GM19193 (cell line): ENCODE data around the gene NID1.

ENCODE experiments used
- POLR2A ChIP-seq: IDR thresholded peaks from 4 replicates; pipeline ENCODE4 v1.6.1; 2011; ENCODE audit not compliant: insufficient read depth, insufficient read length; ENCODE audit errors: extremely low read depth

Gene NID1

DNA sequence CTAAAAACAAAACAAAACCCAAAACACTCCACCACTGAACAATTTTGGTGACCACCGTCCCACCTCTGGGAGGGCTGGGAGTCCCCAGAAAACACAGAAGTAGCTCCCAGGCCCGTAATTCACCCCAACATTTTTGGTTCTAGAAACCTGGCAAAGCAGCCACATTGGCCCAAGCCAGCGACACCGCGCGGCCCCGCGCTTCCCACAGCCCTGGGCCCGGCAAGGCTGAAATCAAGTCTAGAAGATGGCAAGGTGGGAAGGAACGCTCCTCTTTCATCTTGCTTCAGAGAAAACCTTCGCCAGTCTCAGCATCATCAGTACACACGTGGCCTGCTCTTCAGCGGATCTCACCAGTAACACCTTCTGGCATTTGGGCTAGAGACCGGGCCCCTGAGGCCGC is 35.9 kb upstream of the NID1 start:
- TF ChIP-seq POLR2A: no peak

DNA sequence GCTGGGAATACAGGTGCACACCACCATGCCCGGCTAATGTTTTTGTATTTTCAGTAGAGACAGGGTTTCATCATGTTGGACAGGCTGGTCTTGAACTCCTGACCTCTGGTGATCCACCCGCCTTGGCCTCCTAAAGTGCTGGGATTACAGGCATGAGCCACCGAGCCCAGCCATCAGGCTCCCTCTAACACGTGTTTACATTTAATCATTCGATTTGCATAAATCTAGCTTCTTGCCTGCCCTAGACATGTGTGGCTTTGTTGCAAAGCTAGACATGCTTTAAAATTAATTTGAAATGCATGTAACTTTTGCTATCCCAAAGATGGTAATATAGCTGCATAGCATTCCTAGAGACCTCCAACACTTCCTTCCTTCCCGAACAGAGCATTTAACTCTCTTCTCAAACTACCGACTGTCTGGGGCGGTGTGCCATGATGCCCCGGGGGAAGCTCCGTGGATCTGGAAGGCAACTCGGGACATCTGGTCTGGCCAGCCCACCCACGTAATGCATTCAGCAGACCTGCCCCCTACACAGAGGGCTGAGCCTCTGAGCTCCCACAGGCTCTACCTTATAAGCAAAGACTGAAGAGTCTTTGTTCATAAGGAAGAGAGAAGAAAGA is 34.6 kb upstream of the NID1 start:
- TF ChIP-seq POLR2A: no peak

DNA sequence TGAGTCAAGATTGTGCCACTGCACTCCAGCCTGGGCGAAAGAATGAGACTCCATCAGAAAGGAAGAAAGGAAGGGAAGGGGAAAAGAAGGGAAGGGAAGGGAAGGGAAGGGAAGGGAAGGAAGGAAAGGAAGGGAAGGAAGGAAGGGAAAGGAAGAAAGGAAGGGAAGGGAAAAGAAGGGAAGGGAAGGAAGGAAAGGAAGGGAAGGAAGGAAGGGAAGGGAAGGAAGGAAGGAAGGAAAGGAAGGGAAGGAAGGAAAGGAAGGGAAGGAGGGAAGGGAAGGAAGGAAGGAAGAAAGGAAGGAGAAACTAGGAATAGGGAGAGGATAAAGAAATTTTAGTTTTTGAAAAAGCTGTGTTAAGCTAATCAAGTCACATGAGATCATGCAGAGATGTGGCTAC is 33.4 kb upstream of the NID1 start:
- no peak for TF ChIP-seq POLR2A

DNA sequence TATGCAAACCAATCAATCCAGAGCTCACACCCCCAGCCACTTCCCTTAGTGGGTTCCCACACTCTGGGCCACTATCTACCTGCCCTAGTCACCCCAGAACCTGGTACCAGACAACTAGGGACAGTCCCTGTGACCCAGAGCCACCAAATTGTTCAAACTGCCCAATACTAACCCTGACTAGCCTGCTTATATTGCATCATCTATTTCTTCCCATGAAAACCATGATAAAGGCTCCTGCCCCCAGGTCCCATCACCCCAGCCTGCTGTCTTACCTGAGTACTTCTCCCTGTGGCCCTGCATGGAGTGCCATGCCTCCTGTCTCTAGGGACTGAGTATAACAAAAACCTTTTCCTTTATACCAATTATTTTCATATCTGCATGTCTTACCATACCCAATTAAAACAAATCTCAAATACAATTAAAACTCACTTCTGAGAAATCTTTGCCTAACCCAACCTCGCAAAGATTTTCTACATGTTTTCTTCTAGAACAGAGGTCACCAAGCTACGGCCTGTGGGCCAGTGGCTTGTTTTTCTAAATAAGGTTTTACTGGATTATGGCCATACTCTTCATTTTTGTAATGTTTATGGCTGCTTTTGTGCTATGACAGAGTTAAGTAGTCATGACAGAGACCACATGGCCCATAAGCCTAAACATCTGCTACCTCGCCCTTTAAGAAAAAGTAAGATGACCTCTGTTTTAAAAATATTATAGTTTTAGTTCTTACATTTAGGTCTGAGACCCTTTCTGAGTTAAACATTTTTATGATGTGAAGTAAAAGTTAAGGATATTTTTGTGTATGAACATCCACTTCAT is 31.0 kb upstream of the NID1 start:
- no peak for TF ChIP-seq POLR2A

DNA sequence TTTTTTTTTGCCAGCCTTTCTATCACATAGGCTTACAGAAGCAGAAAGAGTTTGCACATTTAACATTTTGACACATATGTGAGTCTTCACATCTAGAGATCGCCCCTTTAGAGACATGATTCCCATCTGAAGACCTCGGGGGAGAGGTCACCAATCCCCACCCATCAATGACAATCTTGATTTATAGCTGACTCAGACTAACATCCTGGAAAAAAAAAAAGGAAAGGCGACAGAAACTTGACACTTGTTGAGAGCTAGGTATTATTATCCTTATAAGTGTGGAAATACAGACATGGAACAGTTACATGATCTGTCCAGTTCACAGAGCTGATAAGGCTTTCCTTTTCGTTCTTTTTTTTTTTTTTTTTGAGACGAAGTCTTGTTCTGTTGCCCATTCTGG is 28.0 kb upstream of the NID1 start:
- no peak for TF ChIP-seq POLR2A

DNA sequence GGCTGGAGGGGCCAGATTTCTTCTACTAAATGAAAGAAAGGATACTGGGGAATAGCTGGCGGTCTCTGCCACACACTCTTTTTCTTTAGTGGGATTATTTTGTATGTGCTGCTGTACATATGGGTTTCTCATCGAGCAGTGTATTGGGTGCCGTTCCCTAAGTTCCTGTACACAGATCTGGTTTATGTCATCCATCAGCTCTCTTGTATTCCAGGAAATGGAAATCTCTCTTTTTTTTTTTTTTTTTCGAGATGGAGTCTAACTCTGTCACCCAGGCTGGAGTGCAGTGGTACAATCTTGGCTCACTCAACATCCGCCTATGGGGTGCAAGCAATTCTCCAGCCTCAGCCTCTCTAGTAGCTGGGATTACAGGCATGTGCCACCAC is 27.0 kb upstream of the NID1 start:
- no peak for TF ChIP-seq POLR2A

DNA sequence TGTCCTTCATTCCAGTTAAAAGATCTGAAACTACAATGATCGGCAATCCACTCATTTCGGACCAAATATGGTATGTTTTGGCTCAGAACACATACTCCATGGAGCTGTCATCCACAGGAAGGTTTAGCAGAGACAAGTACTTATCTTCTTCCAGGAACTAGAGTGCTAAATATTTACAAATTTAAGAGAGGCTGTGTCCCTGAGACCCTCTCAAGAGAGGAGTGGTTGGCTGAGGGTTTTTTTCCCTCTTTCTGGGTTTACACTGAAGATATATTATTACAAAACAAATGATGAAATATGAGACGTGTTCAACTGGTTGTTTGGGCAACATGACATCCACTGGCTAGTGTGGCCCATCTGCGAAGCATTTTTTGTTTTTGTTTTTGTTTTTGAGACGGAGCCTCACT is 25.9 kb upstream of the NID1 start:
- no peak for TF ChIP-seq POLR2A

DNA sequence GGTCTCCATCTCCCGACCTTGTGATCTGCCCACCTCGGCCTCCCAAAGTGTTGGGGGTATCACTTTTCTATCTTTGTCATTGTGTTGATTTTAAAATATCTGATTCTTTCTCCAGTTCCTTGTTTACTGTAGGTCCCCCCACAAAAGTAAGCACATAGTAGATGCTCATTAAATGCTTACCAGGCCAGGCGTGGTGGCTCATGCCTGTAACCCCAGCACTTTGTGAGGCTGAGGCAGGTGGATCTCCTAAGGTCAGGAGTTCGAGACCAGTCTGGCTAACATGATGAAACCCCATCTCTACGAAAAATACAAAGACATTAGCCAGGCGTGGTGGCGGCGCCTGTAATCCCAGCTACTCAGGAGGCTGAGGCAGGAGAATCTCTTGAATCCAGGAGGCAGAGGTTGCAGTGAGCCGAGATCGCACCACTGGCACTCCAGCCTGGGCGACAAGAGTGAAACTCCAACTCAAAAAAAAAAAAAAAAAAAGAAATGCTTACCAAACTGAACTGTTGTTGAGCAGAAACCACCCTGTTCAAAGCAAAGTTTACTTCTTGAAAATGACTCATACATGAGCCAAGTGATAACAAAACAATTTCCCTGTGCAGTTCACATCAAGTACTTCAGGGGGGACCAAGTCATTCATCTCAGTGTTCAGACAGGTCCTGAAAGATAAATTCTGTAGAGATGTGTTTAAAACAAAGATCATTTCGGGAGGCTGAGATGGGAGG is 24.3 kb upstream of the NID1 start:
- TF ChIP-seq POLR2A: no peak

DNA sequence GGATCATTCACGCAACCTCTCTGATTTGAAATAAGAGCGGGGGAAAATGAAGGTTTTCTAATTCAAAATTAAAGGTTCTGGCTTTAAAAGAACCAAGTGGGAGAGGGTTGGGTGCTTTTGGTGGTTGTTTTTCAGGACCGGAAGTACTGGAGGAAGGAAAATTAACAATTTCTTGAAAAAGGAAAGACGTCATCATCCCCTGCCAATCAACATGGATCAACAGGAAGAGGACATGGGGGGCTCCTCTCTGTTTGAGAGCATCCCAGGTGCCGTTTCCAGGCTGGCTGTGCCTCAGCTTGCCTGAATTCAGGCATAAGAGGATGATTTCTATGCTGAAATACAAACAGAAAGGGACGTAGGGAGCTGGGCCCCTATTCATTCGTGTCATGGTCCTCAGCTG is 21.6 kb upstream of the NID1 start:
- no peak for TF ChIP-seq POLR2A

DNA sequence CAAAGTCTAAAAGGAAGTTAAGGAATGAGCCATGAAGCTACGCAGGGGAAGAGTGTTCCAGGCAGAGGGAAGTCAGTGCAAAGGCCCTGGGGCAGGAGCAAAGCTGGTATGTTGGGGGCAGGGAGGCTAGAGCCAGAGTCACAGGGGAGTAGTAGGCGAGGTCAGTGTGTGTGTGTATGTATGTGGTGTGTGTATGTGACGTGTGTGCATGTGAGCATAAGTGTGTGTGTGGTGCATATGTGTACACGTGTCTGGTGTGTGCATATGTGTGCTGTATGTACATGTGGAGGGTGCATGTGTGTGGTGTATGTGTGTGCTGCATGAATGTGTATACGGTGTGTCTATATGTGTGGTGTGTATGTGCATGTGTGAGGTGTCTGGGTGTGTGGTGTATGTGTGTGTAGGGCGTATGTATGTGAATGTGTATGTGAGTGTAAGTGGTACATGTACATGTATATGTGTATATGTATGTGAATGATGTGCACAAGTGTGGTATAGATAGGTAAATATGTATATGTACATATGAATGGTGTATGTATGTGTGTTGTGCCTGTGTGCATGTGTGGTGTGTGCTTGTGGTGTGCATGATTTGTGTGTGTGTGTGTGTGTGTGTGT is 20.8 kb upstream of the NID1 start:
- no peak for TF ChIP-seq POLR2A

DNA sequence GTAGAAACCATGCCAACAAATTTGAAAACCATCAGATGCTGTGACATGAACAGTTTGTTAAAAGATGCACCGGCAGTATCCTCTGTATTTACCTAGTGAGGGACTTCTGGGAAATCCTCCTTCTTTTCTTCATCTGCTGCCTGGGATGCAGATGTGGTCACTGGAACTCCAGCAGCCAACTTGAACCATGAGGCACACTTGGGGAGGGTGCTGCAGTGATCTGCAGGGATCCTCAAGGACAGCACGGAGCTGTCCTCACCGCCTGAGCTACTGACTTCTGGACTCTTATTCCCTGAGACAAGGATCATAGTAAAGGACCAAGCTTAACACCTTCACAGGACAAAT is 19.5 kb upstream of the NID1 start:
- no peak for TF ChIP-seq POLR2A

DNA sequence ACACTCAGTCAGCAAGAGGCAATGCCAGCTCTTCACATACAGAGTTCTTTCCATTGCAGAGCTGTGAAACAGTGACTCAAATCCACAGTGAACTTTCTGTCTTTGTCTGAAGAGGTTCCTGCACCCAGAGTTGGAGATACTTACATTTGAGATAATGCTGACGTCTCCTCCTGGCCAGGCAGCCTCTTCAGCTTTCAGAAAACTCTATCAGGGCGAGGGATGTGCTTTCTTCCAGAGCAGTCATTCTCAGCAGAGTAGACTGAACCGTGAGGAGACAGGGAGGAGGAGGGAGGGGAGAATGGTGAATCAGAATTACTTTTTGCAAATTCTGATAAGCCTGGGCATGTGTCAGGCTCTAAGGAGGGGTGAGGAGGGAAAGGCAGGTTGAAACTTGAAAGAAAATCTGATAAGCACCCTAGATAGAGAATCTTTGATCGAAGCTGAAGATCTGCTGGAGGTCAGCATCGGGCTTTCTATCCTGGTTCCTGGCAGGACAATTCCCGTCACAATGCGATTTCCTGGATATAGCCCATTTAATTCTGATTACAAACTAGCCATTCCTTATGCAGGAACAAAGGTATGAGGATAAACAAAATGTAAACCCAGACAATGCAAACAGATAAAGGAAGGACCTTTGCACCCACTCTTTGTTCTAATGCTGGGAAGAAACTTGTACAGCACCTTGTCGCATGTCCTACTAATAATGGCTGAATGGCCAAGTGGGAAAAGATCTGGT is 18.9 kb upstream of the NID1 start:
- no peak for TF ChIP-seq POLR2A

DNA sequence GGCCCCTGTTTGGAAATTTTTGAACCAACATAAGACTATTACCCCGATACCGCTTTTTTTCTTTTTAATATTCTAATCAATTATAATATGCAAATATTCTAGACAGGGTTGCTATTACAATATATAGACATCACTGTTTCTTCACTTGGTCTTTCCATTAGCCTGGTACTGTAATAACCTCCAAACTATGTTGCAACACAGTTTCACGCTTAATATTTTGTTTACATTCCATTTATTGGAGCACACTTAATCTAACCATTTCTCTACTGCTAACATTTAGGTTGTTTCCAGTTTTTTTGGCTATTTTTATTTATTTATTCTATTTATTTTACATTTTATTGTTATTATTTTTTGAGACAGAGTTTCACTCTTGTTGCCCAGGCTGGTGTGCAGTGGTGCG is 17.6 kb upstream of the NID1 start:
- no peak for TF ChIP-seq POLR2A

DNA sequence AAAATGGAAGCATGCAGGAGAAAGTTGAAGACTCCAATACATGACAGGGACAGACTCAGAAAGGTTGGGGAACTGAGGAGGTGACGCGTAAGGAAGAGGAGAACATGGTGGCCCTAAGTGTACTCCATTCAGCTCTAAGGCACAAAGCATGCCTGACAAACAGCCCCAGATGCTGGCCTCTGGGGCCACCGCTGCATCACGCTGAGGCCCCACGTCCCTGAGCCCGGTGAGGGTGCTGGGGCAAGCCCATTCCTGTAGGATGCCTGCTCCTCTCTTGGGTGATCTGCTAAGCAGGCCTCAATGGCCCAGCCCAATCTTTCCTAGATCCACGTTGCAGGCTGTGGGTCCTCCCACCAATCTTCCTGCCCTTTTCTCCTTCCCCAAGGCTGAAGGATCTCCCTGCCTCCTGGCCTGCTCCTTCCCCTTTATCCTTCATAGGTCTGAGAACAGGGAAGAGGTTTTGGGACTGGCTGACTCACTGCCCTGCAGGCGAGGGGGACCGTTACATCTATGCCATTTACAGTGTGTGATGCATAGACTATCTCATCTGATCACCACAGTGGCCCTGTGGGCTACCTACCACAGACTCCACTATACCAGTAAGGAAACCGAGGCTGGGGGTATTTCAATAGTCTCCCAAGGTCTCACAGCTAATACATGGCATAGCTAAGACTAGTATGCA is 16.8 kb upstream of the NID1 start:
- TF ChIP-seq POLR2A: no peak
